Measurements from ENCODE around the gene POLDIP2. TPM values are rescaled to one million over a fixed set of nuclear protein-coding genes. Genes with fewer than 3 reads are reported as not detected.
A peak's percentile ranks its signal among the peaks of the same experiment; 100 is the strongest.

The POLDIP2 gene
- total RNA-seq, 1 donor from 2014 or later, result 82.2 TPM

GRCh38 chr17:28371245-28372202, 14.2 kb upstream of the POLDIP2 start, which contains the start of gene SARM1:
SARM1 (plus strand) TSS chr17:28371694; CDS start chr17:28372033, 339 bp downstream.
- peak within 1 kb of the TSS; percentile 70 to 77 for H3K4me3 ChIP-seq
- no peaks in the 10 kb centered on the region for H3K36me3 ChIP-seq
- peak within 1 kb of the TSS; percentile 75 to 86 for H3K27ac ChIP-seq
- peaks cover 12% of the 10 kb centered on the region in 2 donors for H3K4me1 ChIP-seq
- no peak for TF ChIP-seq CTCF (IDR thresholded peaks at IDR 0.05)
- no peaks in the 10 kb centered on the region for H3K27me3 ChIP-seq
- peak; percentile 54 to 94 for DNase-seq (ENCODE audit: low spot score in 2 of 2)
- intact Hi-C loops (cut with DNase I), result loop anchor here (1.0 kb wide), 1 partner anchor 36 kb away; the partner anchor contains the start of genes IFT20 and TNFAIP1
- no peaks in the 10 kb centered on the region for H3K9me3 ChIP-seq

DNA sequence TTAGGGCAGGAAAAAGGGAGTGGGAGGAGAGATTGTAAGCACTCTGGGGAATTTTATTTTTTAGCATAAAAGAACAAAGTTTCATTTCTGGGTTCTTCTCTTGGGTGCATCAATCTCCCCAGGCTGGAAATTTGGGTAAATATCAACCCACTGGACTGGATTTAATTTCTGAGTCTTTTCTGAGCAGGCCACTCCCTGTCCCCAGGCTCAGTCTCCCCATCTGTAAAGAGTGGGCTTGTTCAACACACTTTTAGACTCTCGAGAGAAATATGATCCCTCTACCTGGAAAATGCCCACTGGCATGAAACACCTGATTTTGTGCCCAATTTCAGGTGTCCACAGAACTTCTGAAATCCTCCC, 13.4 kb upstream of the POLDIP2 start:
- Histone ChIP-seq H3K36me3 (no peaks in the 10 kb centered on the region), H3K4me1 (peaks cover 12% of the 10 kb centered on the region in 2 donors), H3K4me3 (peak overlapping the region; percentile 70 to 77), H3K27me3 (no peaks in the 10 kb centered on the region), H3K9me3 (no peaks in the 10 kb centered on the region), H3K27ac (peak overlapping the region; percentile 75 to 86)
- no peak for TF ChIP-seq CTCF (IDR thresholded peaks at IDR 0.05)
- DNase-seq (ENCODE audit: low spot score in 2 of 2), result no peak
- intact Hi-C loops (cut with DNase I), result loop anchor here (1.0 kb wide), 1 partner anchor 35 kb away; the partner anchor contains the start of genes IFT20 and TNFAIP1

GRCh38 chr17:28370035-28370743, 12.9 kb upstream of the POLDIP2 start, which contains the start of gene VTN:
VTN (minus strand) TSS chr17:28370307; CDS start chr17:28370203, 104 bp downstream.
- no peak for TF ChIP-seq CTCF (IDR thresholded peaks at IDR 0.05)
- intact Hi-C loops (cut with DNase I), result no loop called here
- DNase-seq (ENCODE audit: low spot score in 2 of 2), result peak in 1 of 2 donors; percentile 83
- Histone ChIP-seq H3K36me3 (no peaks in the 10 kb centered on the region), H3K4me1 (peaks cover 12% of the 10 kb centered on the region in 2 donors), H3K27me3 (no peaks in the 10 kb centered on the region), H3K4me3 (peak within 1 kb of the TSS; percentile 70 to 77), H3K9me3 (no peaks in the 10 kb centered on the region), H3K27ac (peak within 1 kb of the TSS; percentile 75 to 86)

GRCh38 chr17:28369684-28370034, 12.3 kb upstream of the POLDIP2 start:
- H3K9me3 ChIP-seq, result no peaks in the 10 kb centered on the region
- no peak for TF ChIP-seq CTCF (IDR thresholded peaks at IDR 0.05)
- H3K36me3 ChIP-seq, result peaks cover 0 to under 1% of the 10 kb centered on the region in 2 donors
- H3K27ac ChIP-seq, result peak overlapping the region; percentile 75 to 86
- intact Hi-C loops (cut with DNase I), result no loop called here
- DNase-seq (ENCODE audit: low spot score in 2 of 2), result no peak
- H3K4me3 ChIP-seq, result no peak overlapping the region
- peaks cover 12% of the 10 kb centered on the region in 2 donors for H3K4me1 ChIP-seq
- H3K27me3 ChIP-seq, result no peaks in the 10 kb centered on the region

DNA sequence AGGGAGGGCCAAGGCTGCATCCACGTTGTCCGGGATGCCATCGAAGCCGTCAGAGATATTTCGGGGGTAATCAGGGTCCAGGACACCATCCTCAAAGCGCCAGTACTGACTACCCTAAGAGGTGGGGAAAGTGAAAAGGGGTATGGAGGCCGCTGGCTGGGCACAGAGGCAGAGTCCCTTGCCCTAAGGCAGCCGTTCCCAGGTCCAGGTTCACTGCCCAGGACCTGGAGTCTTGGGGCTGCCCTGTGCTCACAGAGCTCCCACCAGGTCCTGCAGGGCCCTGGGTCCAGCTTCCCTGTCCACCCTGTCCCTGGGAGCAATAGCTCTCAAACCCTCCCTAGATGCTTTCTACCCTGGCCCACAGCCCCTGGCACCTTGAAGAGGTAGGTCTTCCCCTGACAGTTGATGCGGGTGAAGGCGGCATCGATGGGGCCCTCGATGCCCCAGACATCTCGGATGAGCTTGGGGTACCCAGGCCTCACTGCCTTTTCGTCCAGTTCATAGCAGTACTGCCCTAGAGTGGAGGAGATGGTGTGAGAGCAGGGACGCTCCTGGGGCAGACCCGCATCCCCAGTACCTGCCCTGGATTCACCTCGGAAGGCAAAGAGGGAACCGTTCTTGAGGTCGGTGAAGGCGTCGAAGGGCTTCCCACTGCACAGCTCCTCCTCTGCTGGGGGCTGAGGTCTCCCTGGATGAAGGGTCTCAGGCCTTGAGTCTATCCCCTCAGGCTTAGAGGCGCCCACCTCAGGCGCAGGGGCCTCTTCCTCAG, 11.8 kb upstream of the POLDIP2 start:
- intact Hi-C loops (cut with DNase I), result no loop called here
- no peak for DNase-seq (ENCODE audit: low spot score in 2 of 2)
- no peaks in the 10 kb centered on the region for H3K9me3 ChIP-seq
- TF ChIP-seq CTCF (IDR thresholded peaks at IDR 0.05), result no peak
- no peak overlapping the region for H3K27ac ChIP-seq
- no peak overlapping the region for H3K4me3 ChIP-seq
- H3K27me3 ChIP-seq, result no peaks in the 10 kb centered on the region
- H3K4me1 ChIP-seq, result peaks cover 12% of the 10 kb centered on the region in 2 donors
- peaks cover 0 to 6% of the 10 kb centered on the region in 2 donors for H3K36me3 ChIP-seq
